Bronchial epithelial cell (primary cell): ENCODE measurements around the gene LAMA5. TPM values are rescaled to one million over a fixed set of nuclear protein-coding genes. Genes with fewer than 3 reads are reported as not detected.

ENCODE experiments used
- DNase-seq: peaks from one replicate; pipeline ENCODE4 v3.0.0-alpha.2; 2010; ENCODE audit warnings: low read depth
- FAIRE-seq: peaks from 2 replicates; lab custom pipeline; 2011; peaks lifted over from hg19 to GRCh38; lab: Jason Lieb, UNC
- H3K27me3 ChIP-seq: 2 replicates; pipeline ENCODE4 v1.5.1; 2011; ENCODE audit warnings: low read length; ENCODE audit not compliant: control insufficient read depth, insufficient read depth
- H3K36me3 ChIP-seq: 2 replicates; pipeline ENCODE4 v1.5.1; 2011; ENCODE audit warnings: low read length; ENCODE audit not compliant: control insufficient read depth, insufficient read depth
- H3K4me3 ChIP-seq: 2 replicates; pipeline ENCODE4 v1.5.1; 2011; ENCODE audit warnings: mild to moderate bottlenecking, low read depth, low read length, control low read depth
- CTCF ChIP-seq: IDR thresholded peaks from 2 replicates; pipeline ENCODE4 v1.5.1; 2011; ENCODE audit warnings: mild to moderate bottlenecking, moderate library complexity, low read length, control low read depth, inconsistent platforms; ENCODE audit not compliant: insufficient read depth, severe bottlenecking
- total RNA-seq: library from RNA; depleted of rRNA; stranded (reverse); fragments of >200 nt; gene quantifications from 2 replicates; pipeline ENCODE4 v1.2.1, GENCODE V29; 2014

LAMA5 gene
- total RNA-seq, 1 donor from 2014 or later, result 61.6 TPM

DNA sequence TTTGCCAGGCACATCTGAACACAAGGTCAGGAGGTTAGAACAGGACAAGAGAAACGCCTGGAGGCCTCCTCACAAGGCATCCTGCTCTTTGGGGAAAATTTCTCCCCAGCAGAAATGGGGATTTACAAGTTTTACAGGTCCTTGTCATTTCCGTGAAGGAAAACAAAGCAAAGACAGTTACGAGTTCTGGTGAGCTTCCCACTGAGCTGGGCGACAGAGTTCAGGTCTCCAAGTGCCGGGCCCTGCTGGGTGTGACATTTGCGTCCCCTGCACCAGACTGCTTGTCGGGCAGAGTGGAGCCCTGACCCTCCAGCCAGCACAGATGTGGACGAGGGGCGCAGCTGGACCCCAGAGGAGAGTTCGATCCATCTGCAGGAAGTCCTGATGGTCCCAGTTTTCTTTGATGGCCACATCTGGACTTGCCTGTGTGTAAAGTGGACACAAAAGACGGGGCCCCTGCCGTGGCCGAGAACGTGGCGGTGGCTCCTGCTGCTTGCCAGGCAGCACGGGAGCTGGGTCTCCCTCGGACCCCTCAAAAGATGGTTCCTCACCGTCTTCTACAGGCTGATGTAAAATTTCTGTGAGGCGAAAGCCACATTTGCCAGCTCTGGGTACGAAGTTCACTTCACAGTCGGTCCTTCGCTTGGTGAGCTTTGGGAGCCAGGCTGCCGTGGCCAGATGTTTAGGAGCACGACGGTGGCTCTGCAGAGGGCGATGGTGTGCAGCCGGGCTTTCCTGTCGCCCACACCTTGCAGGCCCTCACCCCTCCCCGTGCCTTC is 69.5 kb downstream of the LAMA5 start:
- no peak for TF ChIP-seq CTCF
- DNase-seq (no peak), FAIRE-seq (no peak)
- Histone ChIP-seq H3K4me3 (no peak overlapping the region), H3K36me3 (peaks cover 17% of the 10 kb centered on the region), H3K27me3 (no peaks in the 10 kb centered on the region)

DNA sequence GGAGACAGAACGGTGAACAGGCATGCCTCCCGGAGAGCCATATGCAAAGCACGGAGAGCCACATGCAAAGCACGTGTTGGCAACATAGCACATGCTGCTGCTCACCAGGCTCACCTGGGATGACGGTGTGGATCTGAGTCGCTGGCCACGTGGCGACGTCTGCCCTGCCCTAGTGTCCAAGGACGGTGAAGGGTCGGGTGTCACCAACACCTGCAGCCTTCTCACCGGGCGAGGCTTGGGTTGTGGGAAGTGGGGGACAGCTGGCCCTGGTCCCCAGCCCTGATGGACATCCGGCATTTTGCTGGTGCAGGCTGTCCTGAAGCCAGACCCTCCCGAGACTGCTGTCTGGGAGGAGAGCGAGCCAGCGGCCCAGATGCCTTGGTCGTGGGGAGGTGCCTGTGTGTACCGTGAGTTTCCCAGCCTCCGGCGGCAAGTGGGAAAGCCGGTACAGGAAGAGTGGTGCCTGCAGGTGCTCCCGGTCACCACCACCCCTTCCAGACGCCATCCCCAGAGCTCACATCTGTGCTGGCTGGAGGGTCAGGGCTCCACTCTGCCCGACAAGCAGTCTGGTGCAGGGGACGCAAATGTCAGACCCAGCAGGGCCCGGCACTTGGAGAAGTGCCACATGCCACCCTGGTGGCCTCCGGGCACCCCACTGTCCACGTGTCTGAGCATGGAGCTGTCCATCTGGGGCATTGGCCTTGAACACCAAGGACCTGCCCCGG is 70.2 kb downstream of the LAMA5 start:
- Histone ChIP-seq H3K27me3 (no peaks in the 10 kb centered on the region), H3K4me3 (no peak overlapping the region), H3K36me3 (peaks cover 19% of the 10 kb centered on the region)
- DNase-seq (no peak), FAIRE-seq (no peak)
- no peak for TF ChIP-seq CTCF

GRCh38 chr20:62294516-62294915 is 72.6 kb downstream of the LAMA5 start:
- Histone ChIP-seq H3K27me3 (no peaks in the 10 kb centered on the region), H3K36me3 (peaks cover 27% of the 10 kb centered on the region), H3K4me3 (no peak overlapping the region)
- no peak for FAIRE-seq
- no peak for DNase-seq
- no peak for TF ChIP-seq CTCF

DNA sequence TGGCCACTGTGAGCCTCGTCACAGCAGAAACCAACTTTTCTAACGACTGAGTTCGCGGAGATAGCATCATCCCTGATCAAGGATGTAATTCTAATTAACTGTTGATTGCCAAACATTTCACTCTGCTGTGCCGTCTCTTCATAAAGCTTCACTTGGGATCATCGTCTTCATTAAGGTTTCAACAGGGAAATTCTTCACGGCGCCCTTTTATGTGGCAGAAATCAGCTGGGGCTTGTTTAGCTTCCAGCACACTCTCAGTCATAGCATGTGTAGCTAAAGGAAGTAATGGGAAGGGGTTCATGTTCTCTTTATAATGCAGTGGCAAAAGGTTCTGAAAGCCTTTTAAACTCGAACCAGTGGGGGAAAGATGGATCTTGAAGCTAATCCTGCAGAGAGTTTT is 73.2 kb downstream of the LAMA5 start:
- FAIRE-seq, result no peak
- Histone ChIP-seq H3K36me3 (peaks cover 28% of the 10 kb centered on the region), H3K27me3 (no peaks in the 10 kb centered on the region), H3K4me3 (no peak overlapping the region)
- no peak for TF ChIP-seq CTCF
- DNase-seq, result no peak

- TF ChIP-seq CTCF, result no peak
- no peak for DNase-seq
- FAIRE-seq, result no peak
- peaks cover 28% of the 10 kb centered on the region for H3K36me3 ChIP-seq
- no peaks in the 10 kb centered on the region for H3K27me3 ChIP-seq
- H3K4me3 ChIP-seq, result no peak overlapping the region
These were observed 73.9 kb downstream of the LAMA5 start for GRCh38 chr20:62293111-62293784.
